Spleen (tissue), 11 donors: ENCODE results near the gene PCMTD2. TPM values are rescaled to one million over a fixed set of nuclear protein-coding genes. Genes with fewer than 3 reads are reported as not detected.

Source experiments
- DNase-seq: peaks from one replicate; pipeline ENCODE4 v3.0.0-alpha.2; 2020
- H3K27ac ChIP-seq, 8 donors: fragments of 200-600 bp; sonication (generic) in 7 of 8; 1 replicate in 4 of 8; 2 replicates in 4 of 8; pipeline versions ENCODE4 v1.5.0 to v1.8.0; 2016 to 2021; ENCODE audit warnings: inconsistent platforms in 4 of 8, mild to moderate bottlenecking in 4 of 8, moderate library complexity in 1 of 8
- H3K27me3 ChIP-seq, 7 donors: fragments of 200-600 bp; sonication (generic) in 6 of 7; replicated peaks in 1 of 7; 1 replicate in 4 of 7; 2 replicates in 3 of 7; pipeline versions ENCODE4 v1.5.0 to v1.8.0; 2016 to 2021; ENCODE audit warnings: inconsistent platforms in 3 of 7, mild to moderate bottlenecking in 1 of 7
- H3K36me3 ChIP-seq, 6 donors: fragments of 200-600 bp; sonication (generic) in 5 of 6; 1 replicate in 4 of 6; 2 replicates in 2 of 6; pipeline versions ENCODE4 v1.5.0 to v1.8.0; 2016 to 2021; ENCODE audit warnings: inconsistent platforms in 2 of 6
- H3K4me1 ChIP-seq, 6 donors: fragments of 200-600 bp; sonication (generic) in 5 of 6; 1 replicate in 3 of 6; 2 replicates in 3 of 6; pipeline versions ENCODE4 v1.5.0 to v1.8.0; 2016 to 2021; ENCODE audit warnings: inconsistent platforms in 3 of 6
- H3K4me3 ChIP-seq, 8 donors: fragments of 200-600 bp; sonication (generic) in 7 of 8; 1 replicate in 4 of 8; 2 replicates in 4 of 8; pipeline versions ENCODE4 v1.5.0 to v1.8.0; 2016 to 2021; ENCODE audit warnings: inconsistent platforms in 4 of 8, mild to moderate bottlenecking in 4 of 8, moderate library complexity in 2 of 8
- H3K9me3 ChIP-seq, 8 donors: fragments of 200-600 bp; sonication (generic) in 7 of 8; 1 replicate in 4 of 8; 2 replicates in 4 of 8; pipeline versions ENCODE4 v1.5.0 to v1.8.0; 2016 to 2021; ENCODE audit warnings: inconsistent platforms in 4 of 8
- CTCF ChIP-seq, 11 experiments: fragments of 200-600 bp in 7 of 11; fragments of 450-650 bp in 4 of 11; sonication (generic) in 4 of 11; IDR thresholded peaks in 8 of 11; conservative IDR thresholded peaks in 3 of 11; 1 replicate in 7 of 11; 2 replicates in 4 of 11; pipeline versions ENCODE4 v1.4.0 to v1.8.0; 2016 to 2021; ENCODE audit warnings: antibody characterized with exemption in 11 of 11, inconsistent platforms in 4 of 11, mild to moderate bottlenecking in 1 of 11
- POLR2A ChIP-seq, 3 donors: fragments of 450-650 bp; IDR thresholded peaks; one replicate each; pipeline ENCODE4 v1.5.1; 2017; ENCODE audit warnings: antibody characterized with exemption in 3 of 3, mild to moderate bottlenecking in 1 of 3
- POLR2AphosphoS5 ChIP-seq, 3 donors: sonication (generic); formaldehyde crosslinking; IDR thresholded peaks; one replicate each; pipeline ENCODE4 v1.5.1; 2017; ENCODE audit warnings: antibody characterized with exemption in 3 of 3
- WGBS, 5 donors: extraction: QIAGEN DNeasy Blood & Tissue Kit in 3 of 5; methylation state at CpG; one replicate each; pipeline versions ENCODE4 v1.1.5 to v1.1.7; 2013 to 2018; 5-methylcytosine and 5-hydroxymethylcytosine counted together
- intact Hi-C: fragments of 100-400 bp; cut with DNase I; formaldehyde crosslinking; loops from one replicate; pipeline ENCODE4 v1.15.0; 2023; ENCODE audit warnings: low total_unique reads
- polyA plus RNA-seq, 3 donors: library from polyadenylated mRNA; stranded (reverse); fragments of 200-250 nt; gene quantifications; one replicate each; pipeline ENCODE4 v1.2.1, GENCODE V29; 2013
- total RNA-seq, 7 donors: library from RNA; depleted of rRNA in 3 of 7; stranded (reverse); fragments of >200 nt in 3 of 7; fragmentation: NEBNext Ultra II Directional in 4 of 7; extraction: Animal tissue kit (Norgen Biotek cat#: 25700) in 4 of 7; gene quantifications; one replicate each; pipeline versions ENCODE4 v1.1.0 to v1.2.1, GENCODE V29; 2016 to 2021
- donor health status: healthy with polysubstance abuse.
- donor health status: DM: no; HTN: no; CAD: no; lungs with moderate emphysema.
- donor health status: DM: no; HTN: no; CAD: no.
- donor health status: Bipolar disorder and iron deficiency.
- donor health status: healthy.
- donor health status: DM: no; HTN: no; CAD: no.
- donor health status: DM: yes; HTN: yes; CAD: no.

PCMTD2 gene
- total and polyA plus RNA-seq, 10 donors = 36.0 to 104 (median 68.3) TPM

GRCh38 chr20:64256282-64256935 lies 861 bp downstream of the PCMTD2 start:
- Histone ChIP-seq H3K4me3 (peak overlapping the region; percentile 51 to 88 (median 78)), H3K4me1 (peaks cover 16 to 66% (median 53%) of the 10 kb centered on the region in 6 donors), H3K27me3 (peaks cover 0 to 5% (median 0%) of the 10 kb centered on the region in 7 donors), H3K27ac (peak overlapping the region in 7 of 8 donors; percentile 88 to 95 (median 92)), H3K9me3 (no peaks in the 10 kb centered on the region), H3K36me3 (peaks cover 0 to 11% (median 0%) of the 10 kb centered on the region in 6 donors)
- peak; percentile 70 for DNase-seq
- TF ChIP-seq POLR2AphosphoS5 (IDR thresholded peaks at IDR 0.05) = no peak
- intact Hi-C loops = no loop called here
- 27 to 31% (median 30%) methylated on average over 15 of the region's 15 CpGs for WGBS, 5 donors

- intact Hi-C loops = no loop called here
- TF ChIP-seq POLR2A (IDR thresholded peaks at IDR 0.05) (no peak), CTCF (IDR thresholded peaks at IDR 0.05 in 8 of 11, conservative IDR thresholded peaks at IDR 0.05 in 3 of 11) (no peak), POLR2AphosphoS5 (IDR thresholded peaks at IDR 0.05) (no peak)
- DNase-seq = peak; percentile 47
- peaks cover 20 to 75% (median 55%) of the 10 kb centered on the region in 6 donors for H3K4me1 ChIP-seq
- peaks cover 0 to 5% (median 0%) of the 10 kb centered on the region in 7 donors for H3K27me3 ChIP-seq
- H3K27ac ChIP-seq = no peak overlapping the region
- no peaks in the 10 kb centered on the region for H3K9me3 ChIP-seq
- H3K4me3 ChIP-seq = peak overlapping the region in 3 of 8 donors; percentile 76 to 84 (median 81)
- 90 to 94% (median 93%) methylated on average over 13 of the region's 13 CpGs for WGBS, 5 donors
- H3K36me3 ChIP-seq = peaks cover 0 to 13% (median 1%) of the 10 kb centered on the region in 6 donors
Measured at GRCh38 chr20:64257107-64257757, 1.7 kb downstream of the PCMTD2 start.

- H3K9me3 ChIP-seq = no peaks in the 10 kb centered on the region
Measured at GRCh38 chr20:64258071-64258823, 2.7 kb downstream of the PCMTD2 start.

GRCh38 chr20:64260239-64260638 lies 4.7 kb downstream of the PCMTD2 start:
- peak overlapping the region in 4 of 8 donors; percentile 15 to 60 (median 44) for H3K27ac ChIP-seq
- no peak for TF ChIP-seq POLR2AphosphoS5 (IDR thresholded peaks at IDR 0.05)
- no peak for TF ChIP-seq POLR2A (IDR thresholded peaks at IDR 0.05)
- no peak overlapping the region for H3K4me3 ChIP-seq
- no peak for DNase-seq
- no peaks in the 10 kb centered on the region for H3K27me3 ChIP-seq
- 58 to 89% (median 78%) methylated on average over 6 of the region's 6 CpGs for WGBS, 5 donors
- no peaks in the 10 kb centered on the region for H3K9me3 ChIP-seq
- intact Hi-C loops = no loop called here
- peaks cover 0 to 43% (median 6%) of the 10 kb centered on the region in 6 donors for H3K36me3 ChIP-seq
- peaks cover 23 to 93% (median 51%) of the 10 kb centered on the region in 6 donors for H3K4me1 ChIP-seq

More at GRCh38 chr20:64258071-64258823, 2.7 kb downstream of the PCMTD2 start:
- H3K36me3 ChIP-seq = peaks cover 0 to 23% (median 4%) of the 10 kb centered on the region in 6 donors
- H3K27me3 ChIP-seq = no peaks in the 10 kb centered on the region
- peak overlapping the region in 1 of 8 donors; percentile 4 for H3K4me3 ChIP-seq
- no peak for TF ChIP-seq CTCF (IDR thresholded peaks at IDR 0.05 in 8 of 11, conservative IDR thresholded peaks at IDR 0.05 in 3 of 11)
- H3K27ac ChIP-seq = no peak overlapping the region
- intact Hi-C loops = no loop called here
- peaks cover 20 to 82% (median 55%) of the 10 kb centered on the region in 6 donors for H3K4me1 ChIP-seq
- DNase-seq = no peak
- WGBS, 5 donors = 89 to 91% (median 90%) methylated on average over 9 of the region's 9 CpGs
